Germinal center (tissue), 1 donor: ENCODE data around the gene TRAK2.
A peak's percentile ranks its signal among the peaks of the same experiment; 100 is the strongest.
"Not testable (repeated sequence)": the region's sequence is repeated elsewhere in the genome, so short reads cannot be mapped to it uniquely, and the experiment has no call there.

Experiments used
- DNase-seq: peaks from one replicate; pipeline ENCODE4 v3.0.0; 2012; ENCODE audit warnings: mixed read lengths, low spot score

TRAK2 gene

GRCh38 chr2:201451292-201452057, at the start of gene TRAK2, which contains the start of gene STRADB:
TRAK2 (minus strand) TSS chr2:201451458; CDS start chr2:201420507, 30,951 bp downstream.
STRADB (plus strand) TSS chr2:201451740; CDS start chr2:201454841, 3,101 bp downstream.
- DNase-seq: peak; percentile 96

- DNase-seq: no peak
Observed at GRCh38 chr2:201500534-201500933, 49.3 kb upstream of the TRAK2 start.

- no peak for DNase-seq
Observed at GRCh38 chr2:201496785-201497184, 45.5 kb upstream of the TRAK2 start.

- DNase-seq: no peak
Observed at GRCh38 chr2:201490291-201490690, 39.0 kb upstream of the TRAK2 start.

- no peak for DNase-seq
Observed at GRCh38 chr2:201484805-201485204, 33.5 kb upstream of the TRAK2 start.

- DNase-seq: not testable (repeated sequence)
Observed at GRCh38 chr2:201483758-201484157, 32.5 kb upstream of the TRAK2 start.

GRCh38 chr2:201483342-201483741, 32.1 kb upstream of the TRAK2 start:
- no peak for DNase-seq

- no peak for DNase-seq
Observed at GRCh38 chr2:201482543-201482942, 31.3 kb upstream of the TRAK2 start.

GRCh38 chr2:201472411-201472810, 21.2 kb upstream of the TRAK2 start:
- DNase-seq: no peak

GRCh38 chr2:201471732-201472393, 20.6 kb upstream of the TRAK2 start:
- no peak for DNase-seq

- no peak for DNase-seq
Observed at GRCh38 chr2:201470821-201471731, 19.8 kb upstream of the TRAK2 start.

- no peak for DNase-seq
Observed at GRCh38 chr2:201467666-201468065, 16.4 kb upstream of the TRAK2 start.

- no peak for DNase-seq
Observed at GRCh38 chr2:201466050-201466675, 14.9 kb upstream of the TRAK2 start.

- no peak for DNase-seq
Observed at GRCh38 chr2:201465524-201465971, 14.3 kb upstream of the TRAK2 start.

GRCh38 chr2:201464547-201464946, 13.3 kb upstream of the TRAK2 start:
- DNase-seq: no peak

- DNase-seq: no peak
Observed at GRCh38 chr2:201460532-201460931, 9.3 kb upstream of the TRAK2 start.

- DNase-seq: no peak
Observed at GRCh38 chr2:201458381-201458780, 7.1 kb upstream of the TRAK2 start.

- DNase-seq: no peak
Observed at GRCh38 chr2:201452922-201453643, 1.8 kb upstream of the TRAK2 start.

- DNase-seq: no peak
Observed at GRCh38 chr2:201452058-201452921, 1.0 kb upstream of the TRAK2 start.

- DNase-seq: no peak
Observed at GRCh38 chr2:201450954-201451291, 335 bp downstream of the TRAK2 start.
